HepG2 (cell line): ENCODE data around the gene SMLR1. TPM values are rescaled to one million over a fixed set of nuclear protein-coding genes. Genes with fewer than 3 reads are reported as not detected.

Experiments used
- BRD4 ChIP-seq: sonication (generic); formaldehyde crosslinking; IDR thresholded peaks from 2 replicates; pipeline ENCODE4 v1.4.0; 2020; ENCODE audit warnings: missing genetic modification reagents
- CENPX ChIP-seq: sonication (generic); formaldehyde crosslinking; IDR thresholded peaks from 2 replicates; pipeline ENCODE4 v1.9.0; 2021; ENCODE audit warnings: mild to moderate bottlenecking, missing genetic modification reagents, moderate library complexity
- DR1 ChIP-seq: sonication (generic); formaldehyde crosslinking; IDR thresholded peaks from 2 replicates; pipeline ENCODE4 v1.8.0; 2021; ENCODE audit warnings: mild to moderate bottlenecking, missing genetic modification reagents, inconsistent platforms
- MAFF ChIP-seq: IDR thresholded peaks from 2 replicates; pipeline ENCODE4 v1.6.1; 2011; ENCODE audit warnings: low read depth, low read length, improper control_type of control experiment
- NR2F1 ChIP-seq, 2 experiments: fragments of 450-650 bp in 1 of 2; formaldehyde crosslinking in 1 of 2; IDR thresholded peaks; 2 replicates each; pipeline versions ENCODE4 v1.5.0 to v1.6.1; 2016 to 2020; ENCODE audit warnings: mild to moderate bottlenecking in 1 of 2, missing compliant biosample characterization in 1 of 2, missing genetic modification reagents in 1 of 2, moderate library complexity in 1 of 2
- POGK ChIP-seq: sonication (generic); formaldehyde crosslinking; conservative IDR thresholded peaks from 2 replicates; pipeline ENCODE4 v1.8.0; 2022; ENCODE audit warnings: mild to moderate bottlenecking, moderate library complexity, missing genetic modification reagents
- RXRB ChIP-seq: IDR thresholded peaks from 2 replicates; pipeline ENCODE4 v1.6.1; 2016; ENCODE audit warnings: borderline replicate concordance, missing genetic modification reagents, missing compliant biosample characterization
- SMC3 ChIP-seq: IDR thresholded peaks from 2 replicates; pipeline ENCODE4 v1.6.1; 2011; ENCODE audit warnings: low read length, improper control_type of control experiment
- SOX13 ChIP-seq, 3 experiments: fragments of 450-650 bp in 1 of 3; sonication (generic) in 1 of 3; formaldehyde crosslinking in 1 of 3; IDR thresholded peaks in 2 of 3; conservative IDR thresholded peaks in 1 of 3; 2 replicates each; pipeline versions ENCODE4 v1.5.0 to v1.6.1; 2016 to 2020; ENCODE audit warnings: antibody characterized with exemption in 1 of 3, mild to moderate bottlenecking in 1 of 3, missing compliant biosample characterization in 1 of 3, missing genetic modification reagents in 1 of 3, moderate library complexity in 1 of 3
- ZKSCAN1 ChIP-seq: fragments of 150-350 bp; IDR thresholded peaks from 2 replicates; pipeline ENCODE4 v1.6.1; 2014; ENCODE audit warnings: low read length
- ZNF607 ChIP-seq: sonication (generic); formaldehyde crosslinking; IDR thresholded peaks from 2 replicates; pipeline ENCODE4 v1.5.1; 2020; ENCODE audit warnings: missing genetic modification reagents, mild to moderate bottlenecking, borderline replicate concordance
- ZNF883 ChIP-seq: sonication (generic); formaldehyde crosslinking; IDR thresholded peaks from 2 replicates; pipeline ENCODE4 v1.5.1; 2020; ENCODE audit warnings: mild to moderate bottlenecking, missing genetic modification reagents; ENCODE audit errors: not compliant biosample characterization
- polyA plus RNA-seq, 8 experiments: library from polyadenylated mRNA; depleted of rRNA in 3 of 8; stranded (reverse) in 7 of 8; unstranded in 1 of 8; fragments of >200 nt; fragmentation: Illumina TruSeq in 4 of 8; extraction: Trizol in 4 of 8; gene quantifications; 2 replicates each; pipeline versions ENCODE4 v1.2.1 to v1.2.3, GENCODE V29; 2011 to 2016; ENCODE audit warnings: low read depth in 4 of 8, missing spikeins in 1 of 8, mixed read lengths in 1 of 8; ENCODE audit not compliant: insufficient read depth in 1 of 8
- total RNA-seq, 5 experiments: library from RNA; depleted of rRNA; stranded (reverse); fragments of >200 nt; fragmentation: Illumina TruSeq; extraction: Trizol; gene quantifications; 2 replicates each; pipeline ENCODE4 v1.2.3, GENCODE V29; 2016; ENCODE audit warnings: low read depth in 1 of 5
- TF ChIP-seq, protein P1 (sequence below): sonication (generic); formaldehyde crosslinking; IDR thresholded peaks from 2 replicates; pipeline ENCODE4 v1.4.0; 2020; ENCODE audit warnings: mild to moderate bottlenecking, missing genetic modification reagents
- TF ChIP-seq, protein P2 (sequence below): sonication (generic); formaldehyde crosslinking; IDR thresholded peaks from 2 replicates; pipeline ENCODE4 v1.4.0; 2020; ENCODE audit warnings: missing genetic modification reagents, borderline replicate concordance
- TF ChIP-seq, protein P3 (sequence below): IDR thresholded peaks from 2 replicates; pipeline ENCODE4 v1.6.1; 2016; ENCODE audit warnings: mild to moderate bottlenecking
- TF ChIP-seq, protein P4 (sequence below): sonication (generic); formaldehyde crosslinking; IDR thresholded peaks from 2 replicates; pipeline ENCODE4 v1.9.0; 2021; ENCODE audit warnings: missing genetic modification reagents, borderline replicate concordance

The SMLR1 gene
- total and polyA plus RNA-seq, 2 of the 13 experiments (the other 11 are each of a cell fraction or from before 2014, with no cell fraction given), result 41.8 to 104 TPM

- TF ChIP-seq NR2F1 (CRISPR knock-in tag; IDR thresholded peaks at IDR 0.05) (peak in 1 of 2 experiments; percentile 31; a peak in 1 of 4 replicates), POGK (CRISPR knock-in tag) (no peak), RXRB (peak; percentile 38; the same call in 1 of the 2 replicates), MAFF (no peak), SMC3 (no peak), ZNF883 (CRISPR knock-in tag) (no peak), SOX13 (IDR thresholded peaks at IDR 0.05) (no peak), SOX13 (CRISPR knock-in tag; conservative IDR thresholded peaks at IDR 0.05 in 1 of 2, IDR thresholded peaks at IDR 0.05 in 1 of 2) (peak in 1 of 2 experiments; percentile 88; a peak in 2 of 4 replicates), BRD4 (CRISPR knock-in tag) (no peak), CENPX (CRISPR knock-in tag) (no peak), ZNF607 (CRISPR knock-in tag) (no peak), DR1 (CRISPR knock-in tag) (no peak), ZKSCAN1 (no peak)
- TF ChIP-seq, protein P1, sequence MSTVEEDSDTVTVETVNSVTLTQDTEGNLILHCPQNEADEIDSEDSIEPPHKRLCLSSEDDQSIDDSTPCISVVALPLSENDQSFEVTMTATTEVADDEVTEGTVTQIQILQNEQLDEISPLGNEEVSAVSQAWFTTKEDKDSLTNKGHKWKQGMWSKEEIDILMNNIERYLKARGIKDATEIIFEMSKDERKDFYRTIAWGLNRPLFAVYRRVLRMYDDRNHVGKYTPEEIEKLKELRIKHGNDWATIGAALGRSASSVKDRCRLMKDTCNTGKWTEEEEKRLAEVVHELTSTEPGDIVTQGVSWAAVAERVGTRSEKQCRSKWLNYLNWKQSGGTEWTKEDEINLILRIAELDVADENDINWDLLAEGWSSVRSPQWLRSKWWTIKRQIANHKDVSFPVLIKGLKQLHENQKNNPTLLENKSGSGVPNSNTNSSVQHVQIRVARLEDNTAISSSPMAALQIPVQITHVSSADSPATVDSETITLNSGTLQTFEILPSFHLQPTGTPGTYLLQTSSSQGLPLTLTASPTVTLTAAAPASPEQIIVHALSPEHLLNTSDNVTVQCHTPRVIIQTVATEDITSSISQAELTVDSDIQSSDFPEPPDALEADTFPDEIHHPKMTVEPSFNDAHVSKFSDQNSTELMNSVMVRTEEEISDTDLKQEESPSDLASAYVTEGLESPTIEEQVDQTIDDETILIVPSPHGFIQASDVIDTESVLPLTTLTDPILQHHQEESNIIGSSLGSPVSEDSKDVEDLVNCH, result no peak
- TF ChIP-seq, protein P2, sequence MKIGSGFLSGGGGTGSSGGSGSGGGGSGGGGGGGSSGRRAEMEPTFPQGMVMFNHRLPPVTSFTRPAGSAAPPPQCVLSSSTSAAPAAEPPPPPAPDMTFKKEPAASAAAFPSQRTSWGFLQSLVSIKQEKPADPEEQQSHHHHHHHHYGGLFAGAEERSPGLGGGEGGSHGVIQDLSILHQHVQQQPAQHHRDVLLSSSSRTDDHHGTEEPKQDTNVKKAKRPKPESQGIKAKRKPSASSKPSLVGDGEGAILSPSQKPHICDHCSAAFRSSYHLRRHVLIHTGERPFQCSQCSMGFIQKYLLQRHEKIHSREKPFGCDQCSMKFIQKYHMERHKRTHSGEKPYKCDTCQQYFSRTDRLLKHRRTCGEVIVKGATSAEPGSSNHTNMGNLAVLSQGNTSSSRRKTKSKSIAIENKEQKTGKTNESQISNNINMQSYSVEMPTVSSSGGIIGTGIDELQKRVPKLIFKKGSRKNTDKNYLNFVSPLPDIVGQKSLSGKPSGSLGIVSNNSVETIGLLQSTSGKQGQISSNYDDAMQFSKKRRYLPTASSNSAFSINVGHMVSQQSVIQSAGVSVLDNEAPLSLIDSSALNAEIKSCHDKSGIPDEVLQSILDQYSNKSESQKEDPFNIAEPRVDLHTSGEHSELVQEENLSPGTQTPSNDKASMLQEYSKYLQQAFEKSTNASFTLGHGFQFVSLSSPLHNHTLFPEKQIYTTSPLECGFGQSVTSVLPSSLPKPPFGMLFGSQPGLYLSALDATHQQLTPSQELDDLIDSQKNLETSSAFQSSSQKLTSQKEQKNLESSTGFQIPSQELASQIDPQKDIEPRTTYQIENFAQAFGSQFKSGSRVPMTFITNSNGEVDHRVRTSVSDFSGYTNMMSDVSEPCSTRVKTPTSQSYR (CRISPR knock-in tag), result no peak
- TF ChIP-seq, protein P3, sequence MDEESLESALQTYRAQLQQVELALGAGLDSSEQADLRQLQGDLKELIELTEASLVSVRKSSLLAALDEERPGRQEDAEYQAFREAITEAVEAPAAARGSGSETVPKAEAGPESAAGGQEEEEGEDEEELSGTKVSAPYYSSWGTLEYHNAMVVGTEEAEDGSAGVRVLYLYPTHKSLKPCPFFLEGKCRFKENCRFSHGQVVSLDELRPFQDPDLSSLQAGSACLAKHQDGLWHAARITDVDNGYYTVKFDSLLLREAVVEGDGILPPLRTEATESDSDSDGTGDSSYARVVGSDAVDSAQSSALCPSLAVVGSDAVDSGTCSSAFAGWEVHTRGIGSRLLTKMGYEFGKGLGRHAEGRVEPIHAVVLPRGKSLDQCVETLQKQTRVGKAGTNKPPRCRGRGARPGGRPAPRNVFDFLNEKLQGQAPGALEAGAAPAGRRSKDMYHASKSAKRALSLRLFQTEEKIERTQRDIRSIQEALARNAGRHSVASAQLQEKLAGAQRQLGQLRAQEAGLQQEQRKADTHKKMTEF (CRISPR knock-in tag), result peak; percentile 56; the same call in 1 of the 2 replicates
- TF ChIP-seq, protein P4, sequence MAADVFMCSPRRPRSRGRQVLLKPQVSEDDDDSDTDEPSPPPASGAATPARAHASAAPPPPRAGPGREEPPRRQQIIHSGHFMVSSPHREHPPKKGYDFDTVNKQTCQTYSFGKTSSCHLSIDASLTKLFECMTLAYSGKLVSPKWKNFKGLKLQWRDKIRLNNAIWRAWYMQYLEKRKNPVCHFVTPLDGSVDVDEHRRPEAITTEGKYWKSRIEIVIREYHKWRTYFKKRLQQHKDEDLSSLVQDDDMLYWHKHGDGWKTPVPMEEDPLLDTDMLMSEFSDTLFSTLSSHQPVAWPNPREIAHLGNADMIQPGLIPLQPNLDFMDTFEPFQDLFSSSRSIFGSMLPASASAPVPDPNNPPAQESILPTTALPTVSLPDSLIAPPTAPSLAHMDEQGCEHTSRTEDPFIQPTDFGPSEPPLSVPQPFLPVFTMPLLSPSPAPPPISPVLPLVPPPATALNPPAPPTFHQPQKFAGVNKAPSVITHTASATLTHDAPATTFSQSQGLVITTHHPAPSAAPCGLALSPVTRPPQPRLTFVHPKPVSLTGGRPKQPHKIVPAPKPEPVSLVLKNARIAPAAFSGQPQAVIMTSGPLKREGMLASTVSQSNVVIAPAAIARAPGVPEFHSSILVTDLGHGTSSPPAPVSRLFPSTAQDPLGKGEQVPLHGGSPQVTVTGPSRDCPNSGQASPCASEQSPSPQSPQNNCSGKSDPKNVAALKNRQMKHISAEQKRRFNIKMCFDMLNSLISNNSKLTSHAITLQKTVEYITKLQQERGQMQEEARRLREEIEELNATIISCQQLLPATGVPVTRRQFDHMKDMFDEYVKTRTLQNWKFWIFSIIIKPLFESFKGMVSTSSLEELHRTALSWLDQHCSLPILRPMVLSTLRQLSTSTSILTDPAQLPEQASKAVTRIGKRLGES (CRISPR knock-in tag), result no peak
Measured at GRCh38 chr6:130834482-130835251, 7.5 kb downstream of the SMLR1 start (continued).
